ENCODE measurements around the gene TMEM254.

GRCh38 chr10:80108576-80109239 lies 30.2 kb downstream of the TMEM254 start:
- no peak for TF ChIP-seq USF2 (IDR thresholded peaks at IDR 0.05)
- TF ChIP-seq HOXB5 (CRISPR knock-in tag; IDR thresholded peaks at IDR 0.05), result no peak
- TF ChIP-seq RFX5 (IDR thresholded peaks at IDR 0.05), result no peak
- no peak for TF ChIP-seq EP300 (IDR thresholded peaks at IDR 0.05)
- TF ChIP-seq BCL3 (IDR thresholded peaks at IDR 0.05), result no peak
- TF ChIP-seq POLR2A (IDR thresholded peaks at IDR 0.05; ENCODE audit: low read length), result no peak
- TF ChIP-seq CTCF (IDR thresholded peaks at IDR 0.05), result no peak
- TF ChIP-seq RNF2 (IDR thresholded peaks at IDR 0.05; ENCODE audit: borderline replicate concordance, low read depth), result no peak
- no peak for TF ChIP-seq MAZ (IDR thresholded peaks at IDR 0.05; ENCODE audit: borderline replicate concordance, low read depth, low read length)
- no peak for TF ChIP-seq CBX2 (IDR thresholded peaks at IDR 0.05; ENCODE audit: borderline replicate concordance, low read depth)
- TF ChIP-seq PBX3 (IDR thresholded peaks at IDR 0.05), result no peak
